Endothelial cell of umbilical vein (primary cell): ENCODE data around the gene DAB1. TPM values are rescaled to one million over a fixed set of nuclear protein-coding genes. Genes with fewer than 3 reads are reported as not detected.

ENCODE experiments used
- BruUV-seq: library from RNA; stranded (reverse); fragments of 400-500 nt; replicated peaks from 2 replicates; lab custom pipeline; 2021; lab: Mats Ljungman, UMichigan
- CTCF ChIA-PET: fragments of 300-600, 350-600 bp; sonication (Branson Sonifier 250); formaldehyde crosslinking; loops from one replicate; lab custom pipeline; 2021; ENCODE audit warnings: antibody characterized with exemption, inconsistent platforms; lab: Charles Lee
- POLR2A ChIA-PET: fragments of 300-600, 350-600 bp; sonication (Branson Sonifier 250); formaldehyde crosslinking; loops from one replicate; lab custom pipeline; 2021; ENCODE audit warnings: antibody characterized with exemption, inconsistent platforms; lab: Charles Lee
- DNase-seq: peaks from one replicate; pipeline ENCODE4 v3.0.0-alpha.2; 2011; ENCODE audit warnings: low read depth, low spot score
- FAIRE-seq: peaks from 2 replicates; lab custom pipeline; 2011; peaks lifted over from hg19 to GRCh38; lab: Jason Lieb, UNC
- H2AFZ ChIP-seq: 2 replicates; pipeline ENCODE4 v1.6.0; 2012; ENCODE audit warnings: low read depth, low read length, control low read depth, inconsistent platforms
- H3K27ac ChIP-seq: 2 replicates; pipeline ENCODE4 v1.5.1; 2011; ENCODE audit warnings: low read depth, mild to moderate bottlenecking, control low read depth, low read length, moderate library complexity; ENCODE audit not compliant: insufficient read depth
- H3K27me3 ChIP-seq, 2 experiments: 2 replicates each; pipeline versions ENCODE4 v1.6.0 to v1.6.1; 2011; ENCODE audit warnings: low read length in 2 of 2, mixed read lengths in 1 of 2; ENCODE audit not compliant: control insufficient read depth in 2 of 2, insufficient read depth in 2 of 2
- H3K36me3 ChIP-seq, 2 experiments: 2 replicates in 1 of 2; 3 replicates in 1 of 2; pipeline ENCODE4 v1.5.1; 2011; ENCODE audit warnings: low read length in 2 of 2, mild to moderate bottlenecking in 1 of 2, moderate library complexity in 1 of 2; ENCODE audit not compliant: control insufficient read depth in 2 of 2, insufficient read depth in 2 of 2; ENCODE audit errors: extremely low read depth in 1 of 2
- H3K4me1 ChIP-seq: 3 replicates; pipeline ENCODE4 v1.5.1; 2011; ENCODE audit warnings: mild to moderate bottlenecking, low read length; ENCODE audit not compliant: control insufficient read depth, insufficient read depth; ENCODE audit errors: extremely low read depth
- H3K4me2 ChIP-seq: 2 replicates; pipeline ENCODE4 v1.6.1; 2011; ENCODE audit warnings: low read length, control low read depth, mixed read lengths; ENCODE audit not compliant: insufficient read depth
- H3K4me3 ChIP-seq, 3 experiments: fragments of 200-600 bp in 1 of 3; sonication (generic), shearing (Covaris generic) in 1 of 3; replicated peaks in 1 of 3; 2 replicates each; pipeline ENCODE4 v1.5.1; 2011 to 2016; ENCODE audit warnings: control low read depth in 3 of 3, low read length in 3 of 3, mild to moderate bottlenecking in 2 of 3, inconsistent platforms in 1 of 3, low read depth in 1 of 3, moderate library complexity in 1 of 3; ENCODE audit not compliant: insufficient read depth in 1 of 3
- H3K79me2 ChIP-seq: 2 replicates; pipeline ENCODE4 v1.6.0; 2012; ENCODE audit warnings: low read length, inconsistent platforms; ENCODE audit not compliant: control insufficient read depth, insufficient read depth
- H3K9ac ChIP-seq: replicated peaks from 2 replicates; pipeline ENCODE3; 2011; ENCODE audit warnings: low read length, control low read depth; ENCODE audit not compliant: insufficient read depth; ENCODE audit errors: extremely low read depth
- H3K9me1 ChIP-seq: replicated peaks from 3 replicates; pipeline ENCODE4 v1.6.0; 2011; ENCODE audit warnings: mild to moderate bottlenecking, low read length; ENCODE audit not compliant: control insufficient read depth, insufficient read depth; ENCODE audit errors: extremely low read depth
- H3K9me3 ChIP-seq: replicated peaks from 2 replicates; pipeline ENCODE4 v1.5.1; 2012; ENCODE audit warnings: low read length, inconsistent platforms; ENCODE audit not compliant: control insufficient read depth, insufficient read depth
- H4K20me1 ChIP-seq: replicated peaks from 2 replicates; pipeline ENCODE3; 2011; ENCODE audit warnings: mild to moderate bottlenecking, low read length; ENCODE audit not compliant: control insufficient read depth, insufficient read depth; ENCODE audit errors: extremely low read depth
- EZH2 ChIP-seq: IDR thresholded peaks from 2 replicates; pipeline ENCODE4 v1.6.1; 2012; ENCODE audit warnings: borderline replicate concordance, low read depth, mild to moderate bottlenecking, moderate library complexity, low read length, inconsistent platforms; ENCODE audit not compliant: severe bottlenecking
- FOS ChIP-seq: IDR thresholded peaks from 2 replicates; pipeline ENCODE4 v1.6.1; 2011; ENCODE audit warnings: mild to moderate bottlenecking, low read length, moderate library complexity, borderline replicate concordance; ENCODE audit not compliant: insufficient read depth
- GATA2 ChIP-seq: IDR thresholded peaks from 2 replicates; pipeline ENCODE4 v1.7.0; 2011; ENCODE audit warnings: low read depth, mild to moderate bottlenecking, moderate library complexity, mixed read lengths, low read length; ENCODE audit not compliant: insufficient read length, insufficient read depth
- JUN ChIP-seq: IDR thresholded peaks from 2 replicates; pipeline ENCODE4 v1.6.1; 2011; ENCODE audit warnings: borderline replicate concordance, low read depth; ENCODE audit not compliant: insufficient read length, insufficient read depth
- MYC ChIP-seq: IDR thresholded peaks from one replicate; pipeline ENCODE4 v1.6.1; 2011; ENCODE audit warnings: mild to moderate bottlenecking, low read depth, low read length
- POLR2A ChIP-seq: IDR thresholded peaks from 2 replicates; pipeline ENCODE4 v1.6.1; 2012; ENCODE audit warnings: low read depth, mild to moderate bottlenecking, control low read depth, low read length
- POLR2AphosphoS5 ChIP-seq: IDR thresholded peaks from 2 replicates; pipeline ENCODE4 v1.6.1; 2012; ENCODE audit warnings: low read depth, mild to moderate bottlenecking, control low read depth, low read length, moderate library complexity; ENCODE audit not compliant: insufficient read depth
- dilution Hi-C: fragments of 300-500 bp; cut with MboI; formaldehyde crosslinking; loops from one replicate; pipeline ENCODE4 v1.15.0; 2019; ENCODE audit warnings: low sequenced_read_pairs; ENCODE audit not compliant: extremely low pct_ligation_motif_present
- intact Hi-C: fragments of 100-400 bp; cut with micrococcal nuclease; formaldehyde crosslinking; loops from one replicate; pipeline ENCODE4 v1.10.0; 2022
- polyA plus RNA-seq, 4 experiments: library from polyadenylated mRNA; depleted of rRNA in 3 of 4; stranded (reverse) in 3 of 4; unstranded in 1 of 4; fragments of >200 nt; gene quantifications; 2 replicates each; pipeline versions ENCODE4 v1.2.1 to v1.2.3, GENCODE V29; 2011 to 2012; ENCODE audit warnings: missing spikeins in 1 of 4
- total RNA-seq: library from RNA; stranded (reverse); gene quantifications from 2 replicates; pipeline ENCODE4 v1.2.3, GENCODE V29; 2021
- TF ChIP-seq, protein P1 (sequence below): IDR thresholded peaks from 2 replicates; pipeline ENCODE4 v1.6.1; 2011; ENCODE audit not compliant: insufficient read depth, insufficient read length
- TF ChIP-seq, protein P2 (sequence below), 2 donors: IDR thresholded peaks; 1 replicate in 1 of 2; 2 replicates in 1 of 2; pipeline ENCODE4 v1.5.1; 2011; ENCODE audit warnings: low read length in 2 of 2, mild to moderate bottlenecking in 2 of 2, moderate library complexity in 2 of 2, control low read depth in 1 of 2, inconsistent platforms in 1 of 2, low read depth in 1 of 2; ENCODE audit not compliant: insufficient read depth in 1 of 2; ENCODE audit errors: extremely low read depth in 1 of 2

Gene DAB1
- total and polyA plus RNA-seq, 2 donors (not counting 3 experiments of a cell fraction or from before 2014, with no cell fraction given) = not detected

DNA sequence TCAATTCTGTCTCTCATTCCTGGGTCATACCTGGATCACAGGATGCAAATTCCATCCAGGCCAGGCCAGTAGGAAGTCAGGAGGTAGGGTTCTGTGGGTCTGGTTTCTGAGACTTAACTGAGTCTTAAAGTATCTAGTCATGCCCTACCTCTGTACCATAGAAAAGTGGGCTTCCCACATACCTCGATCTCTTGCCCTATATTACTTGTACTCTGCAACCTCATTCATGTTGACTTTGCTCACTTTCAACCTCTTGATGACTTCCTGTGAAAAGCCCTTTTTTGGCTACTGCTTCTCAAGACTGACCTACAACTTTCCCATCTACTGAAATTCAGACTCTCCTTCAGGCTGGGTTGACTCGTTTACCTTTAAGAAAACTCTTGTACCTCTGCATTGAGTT is 329.1 kb downstream of the DAB1 start:
- no peak overlapping the region for H3K27ac ChIP-seq
- ChIA-PET CTCF (no interaction called here), POLR2A (no interaction called here)
- H3K4me2 ChIP-seq = no peak overlapping the region
- H3K79me2 ChIP-seq = no peaks in the 10 kb centered on the region
- H3K4me3 ChIP-seq = no peak overlapping the region
- no peaks in the 10 kb centered on the region for H4K20me1 ChIP-seq
- no peak overlapping the region for H2AFZ ChIP-seq
- DNase-seq (no peak), FAIRE-seq (no peak)
- no peaks in the 10 kb centered on the region for H3K27me3 ChIP-seq
- no peak overlapping the region for H3K9ac ChIP-seq
- no peaks in the 10 kb centered on the region for H3K9me3 ChIP-seq
- intact Hi-C loops (no loop called here), dilution Hi-C loops (no loop called here)
- no TSS peak for BruUV-seq
- no peaks in the 10 kb centered on the region for H3K36me3 ChIP-seq
- TF ChIP-seq FOS = no peak
- no peak for TF ChIP-seq GATA2
- no peak for TF ChIP-seq POLR2A
- TF ChIP-seq POLR2AphosphoS5 = no peak
- TF ChIP-seq, protein P1, sequence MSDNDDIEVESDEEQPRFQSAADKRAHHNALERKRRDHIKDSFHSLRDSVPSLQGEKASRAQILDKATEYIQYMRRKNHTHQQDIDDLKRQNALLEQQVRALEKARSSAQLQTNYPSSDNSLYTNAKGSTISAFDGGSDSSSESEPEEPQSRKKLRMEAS = no peak
- TF ChIP-seq EZH2 = no peak
- TF ChIP-seq MYC = no peak
- TF ChIP-seq, protein P2, sequence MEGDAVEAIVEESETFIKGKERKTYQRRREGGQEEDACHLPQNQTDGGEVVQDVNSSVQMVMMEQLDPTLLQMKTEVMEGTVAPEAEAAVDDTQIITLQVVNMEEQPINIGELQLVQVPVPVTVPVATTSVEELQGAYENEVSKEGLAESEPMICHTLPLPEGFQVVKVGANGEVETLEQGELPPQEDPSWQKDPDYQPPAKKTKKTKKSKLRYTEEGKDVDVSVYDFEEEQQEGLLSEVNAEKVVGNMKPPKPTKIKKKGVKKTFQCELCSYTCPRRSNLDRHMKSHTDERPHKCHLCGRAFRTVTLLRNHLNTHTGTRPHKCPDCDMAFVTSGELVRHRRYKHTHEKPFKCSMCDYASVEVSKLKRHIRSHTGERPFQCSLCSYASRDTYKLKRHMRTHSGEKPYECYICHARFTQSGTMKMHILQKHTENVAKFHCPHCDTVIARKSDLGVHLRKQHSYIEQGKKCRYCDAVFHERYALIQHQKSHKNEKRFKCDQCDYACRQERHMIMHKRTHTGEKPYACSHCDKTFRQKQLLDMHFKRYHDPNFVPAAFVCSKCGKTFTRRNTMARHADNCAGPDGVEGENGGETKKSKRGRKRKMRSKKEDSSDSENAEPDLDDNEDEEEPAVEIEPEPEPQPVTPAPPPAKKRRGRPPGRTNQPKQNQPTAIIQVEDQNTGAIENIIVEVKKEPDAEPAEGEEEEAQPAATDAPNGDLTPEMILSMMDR (IDR thresholded peaks at IDR 0.05; ENCODE audit: extremely low read depth in 1 of 2, insufficient read depth in 1 of 2, low read depth in 1 of 2, low read length in 2 of 2) = no peak
- no peak for TF ChIP-seq JUN
- no peaks in the 10 kb centered on the region for H3K9me1 ChIP-seq
- no peaks in the 10 kb centered on the region for H3K4me1 ChIP-seq
